GM12873 (cell line): ENCODE results near the gene WSB1.

ENCODE experiments used
- CTCF ChIP-seq: IDR thresholded peaks from 2 replicates; pipeline ENCODE4 v1.5.1; 2012; ENCODE audit warnings: low read depth, mild to moderate bottlenecking, moderate library complexity, low read length, control low read depth; ENCODE audit not compliant: insufficient read depth; ENCODE audit errors: missing control alignments

WSB1 gene

GRCh38 chr17:27268394-27269085 is 25.4 kb upstream of the WSB1 start:
- TF ChIP-seq CTCF = no peak

- TF ChIP-seq CTCF = no peak
These were observed 24.7 kb upstream of the WSB1 start for GRCh38 chr17:27269201-27269600.

GRCh38 chr17:27269974-27270373 is 23.9 kb upstream of the WSB1 start:
- TF ChIP-seq CTCF = no peak

GRCh38 chr17:27276653-27277156 is 17.2 kb upstream of the WSB1 start:
- no peak for TF ChIP-seq CTCF

- no peak for TF ChIP-seq CTCF
These were observed 13.4 kb upstream of the WSB1 start for GRCh38 chr17:27280527-27280926.

- TF ChIP-seq CTCF = no peak
These were observed 12.5 kb upstream of the WSB1 start for GRCh38 chr17:27281438-27281837.

GRCh38 chr17:27282054-27282551 is 11.8 kb upstream of the WSB1 start:
- no peak for TF ChIP-seq CTCF
